HEK293 (cell line): ENCODE data around the gene URM1.

ENCODE experiments used
- HOXD13 ChIP-seq: sonication (generic); formaldehyde crosslinking; IDR thresholded peaks from 2 replicates; pipeline ENCODE4 v1.8.0; 2022; ENCODE audit warnings: missing genetic modification reagents, borderline replicate concordance
- INSM2 ChIP-seq: fragments of 450-650 bp; formaldehyde crosslinking; IDR thresholded peaks from 2 replicates; pipeline ENCODE4 v1.5.1; 2016; ENCODE audit warnings: missing biosample characterization, missing genetic modification characterization
- PBX3 ChIP-seq: sonication (generic); formaldehyde crosslinking; IDR thresholded peaks from 2 replicates; pipeline ENCODE4 v1.8.1; 2022; ENCODE audit warnings: mild to moderate bottlenecking, moderate library complexity, missing genetic modification reagents
- PRDM1 ChIP-seq: fragments of 450-650 bp; formaldehyde crosslinking; IDR thresholded peaks from 2 replicates; pipeline ENCODE4; 2016; ENCODE audit warnings: missing biosample characterization, missing genetic modification characterization
- SP7 ChIP-seq: fragments of 450-650 bp; formaldehyde crosslinking; IDR thresholded peaks from 2 replicates; pipeline ENCODE4 v1.5.1; 2016; ENCODE audit warnings: missing biosample characterization, missing genetic modification characterization
- TRIM28 ChIP-seq: IDR thresholded peaks from 2 replicates; pipeline ENCODE4 v1.6.1; 2011; ENCODE audit warnings: low read length, control low read depth, borderline replicate concordance
- ZBTB1 ChIP-seq: fragments of 450-650 bp; formaldehyde crosslinking; IDR thresholded peaks from 2 replicates; pipeline ENCODE4 v1.5.1; 2016; ENCODE audit warnings: missing biosample characterization, missing genetic modification characterization
- ZBTB11 ChIP-seq: fragments of 450-650 bp; formaldehyde crosslinking; conservative IDR thresholded peaks from 2 replicates; pipeline ENCODE4 v1.5.1; 2016; ENCODE audit warnings: low read depth, missing biosample characterization, missing genetic modification characterization
- ZBTB17 ChIP-seq: fragments of 450-650 bp; formaldehyde crosslinking; IDR thresholded peaks from 2 replicates; pipeline ENCODE4 v1.5.1; 2016; ENCODE audit warnings: missing biosample characterization, missing genetic modification characterization
- ZBTB26 ChIP-seq: fragments of 450-650 bp; formaldehyde crosslinking; optimal IDR thresholded peaks from 2 replicates; pipeline ENCODE3; 2016; ENCODE audit warnings: missing biosample characterization, mild to moderate bottlenecking, missing genetic modification characterization
- ZBTB8A ChIP-seq: fragments of 450-650 bp; formaldehyde crosslinking; IDR thresholded peaks from 2 replicates; pipeline ENCODE4 v1.5.1; 2016; ENCODE audit warnings: missing biosample characterization, missing genetic modification characterization
- ZNF140 ChIP-seq: fragments of 450-650 bp; formaldehyde crosslinking; IDR thresholded peaks from 2 replicates; pipeline ENCODE4 v1.5.1; 2016; ENCODE audit warnings: missing biosample characterization, missing genetic modification characterization
- ZNF148 ChIP-seq: fragments of 450-650 bp; formaldehyde crosslinking; IDR thresholded peaks from 2 replicates; pipeline ENCODE4 v1.5.0; 2017; ENCODE audit warnings: missing biosample characterization, missing genetic modification characterization, borderline replicate concordance
- ZNF19 ChIP-seq: fragments of 450-650 bp; formaldehyde crosslinking; IDR thresholded peaks from 2 replicates; pipeline ENCODE4; 2016; ENCODE audit warnings: missing biosample characterization, missing genetic modification characterization, low read depth
- ZNF561 ChIP-seq: fragments of 450-650 bp; IDR thresholded peaks from 2 replicates; pipeline ENCODE4 v1.5.1; 2018; ENCODE audit warnings: missing biosample characterization, missing genetic modification characterization, borderline replicate concordance
- ZNF624 ChIP-seq: fragments of 450-650 bp; formaldehyde crosslinking; IDR thresholded peaks from 2 replicates; pipeline ENCODE4 v1.5.1; 2017; ENCODE audit warnings: missing biosample characterization, missing genetic modification characterization
- ZNF639 ChIP-seq: fragments of 450-650 bp; formaldehyde crosslinking; IDR thresholded peaks from 2 replicates; pipeline ENCODE4 v1.5.1; 2016; ENCODE audit warnings: missing biosample characterization, missing genetic modification characterization
- ZNF692 ChIP-seq: fragments of 450-650 bp; formaldehyde crosslinking; IDR thresholded peaks from 2 replicates; pipeline ENCODE4 v1.5.1; 2016; ENCODE audit warnings: missing biosample characterization, missing genetic modification characterization
- ZNF76 ChIP-seq: fragments of 450-650 bp; formaldehyde crosslinking; IDR thresholded peaks from 2 replicates; pipeline ENCODE4; 2016; ENCODE audit warnings: low read depth, missing biosample characterization, missing genetic modification characterization, borderline replicate concordance
- ZNF777 ChIP-seq: fragments of 450-650 bp; formaldehyde crosslinking; IDR thresholded peaks from 2 replicates; pipeline ENCODE4 v1.5.1; 2017; ENCODE audit warnings: missing biosample characterization, missing genetic modification characterization, borderline replicate concordance
- ZNF792 ChIP-seq: fragments of 450-650 bp; formaldehyde crosslinking; IDR thresholded peaks from 2 replicates; pipeline ENCODE4 v1.5.1; 2016; ENCODE audit warnings: missing biosample characterization, missing genetic modification characterization
- ZSCAN18 ChIP-seq: fragments of 450-650 bp; formaldehyde crosslinking; IDR thresholded peaks from 2 replicates; pipeline ENCODE4 v1.5.1; 2016; ENCODE audit warnings: missing biosample characterization, missing genetic modification characterization
- ZSCAN23 ChIP-seq: fragments of 450-650 bp; formaldehyde crosslinking; IDR thresholded peaks from 2 replicates; pipeline ENCODE4 v1.5.1; 2016; ENCODE audit warnings: missing biosample characterization, missing genetic modification characterization

Gene URM1

GRCh38 chr9:128322404-128323211 is 48.6 kb upstream of the URM1 start, which contains the start of the genes COQ4 and TRUB2 (continued):
- TF ChIP-seq ZNF792 (tag by site-specific recombination) (no peak), ZSCAN18 (peak; percentile 37; the same call in 1 of the 2 replicates), ZNF148 (tag by site-specific recombination) (peak; percentile 80; the same call in 1 of the 2 replicates), ZBTB11 (tag by site-specific recombination) (peak; percentile 100), PRDM1 (peak; percentile 31; the same call in 1 of the 2 replicates), SP7 (tag by site-specific recombination) (peak; percentile 90), ZSCAN23 (tag by site-specific recombination) (peak; percentile 73; the same call in 1 of the 2 replicates), PBX3 (CRISPR knock-in tag) (peak; percentile 71), ZNF777 (tag by site-specific recombination) (peak; percentile 96), ZNF624 (tag by site-specific recombination) (0 out of 2 replicates have a peak, but pooled peaks have one; percentile 35), INSM2 (tag by site-specific recombination) (peak; percentile 43; the same call in 1 of the 2 replicates), ZNF76 (peak; percentile 77; the same call in 1 of the 2 replicates), ZBTB8A (peak; percentile 93), ZNF639 (tag by site-specific recombination) (peak; percentile 99), ZNF140 (tag by site-specific recombination) (no peak), TRIM28 (no peak; the same call in 1 of the 2 replicates), HOXD13 (CRISPR knock-in tag) (0 out of 2 replicates have a peak, but pooled peaks have one; percentile 43), ZNF561 (tag by site-specific recombination) (peak; percentile 80; the same call in 1 of the 2 replicates), ZNF692 (tag by site-specific recombination) (peak; percentile 96), ZBTB1 (tag by site-specific recombination) (no peak), ZNF19 (tag by site-specific recombination) (no peak), ZBTB26 (tag by site-specific recombination) (peak; percentile 75), ZBTB17 (tag by site-specific recombination) (peak; percentile 95)
